Panc1 (cell line): ENCODE measurements around the gene ARHGEF17. TPM values are rescaled to one million over a fixed set of nuclear protein-coding genes. Genes with fewer than 3 reads are reported as not detected.

Experiments
- ATAC-seq: fragments of 200-7000 bp; cut with Tn5 transposase; 2 replicates; pipeline ENCODE4 v1.9.1; 2020; ENCODE audit warnings: mild to moderate bottlenecking, moderate library complexity
- BruUV-seq: library from RNA; stranded (reverse); fragments of 400-500 nt; replicated peaks from 2 replicates; lab custom pipeline; 2021; lab: Mats Ljungman, UMichigan
- CTCF ChIA-PET: fragments of 300-600 bp; sonication (Branson Sonifier 250); formaldehyde crosslinking; loops from one replicate; lab custom pipeline; 2022; ENCODE audit warnings: antibody characterized with exemption; lab: Charles Lee
- POLR2A ChIA-PET: fragments of 300-600 bp; sonication (Branson Sonifier 250); formaldehyde crosslinking; loops from one replicate; lab custom pipeline; 2022; ENCODE audit warnings: antibody characterized with exemption; lab: Charles Lee
- DNase-seq: peaks from one replicate; pipeline ENCODE4 v3.0.0-alpha.2; 2010; ENCODE audit warnings: low read depth, low spot score
- H3K27ac ChIP-seq: 2 replicates; pipeline ENCODE4 v1.5.1; 2011; ENCODE audit warnings: mild to moderate bottlenecking, low read length, inconsistent platforms
- H3K27me3 ChIP-seq: fragments of 200-500 bp; sonication (Bioruptor generic); 2 replicates; pipeline ENCODE4 v1.6.0; 2014; ENCODE audit warnings: low read length, inconsistent platforms; ENCODE audit not compliant: control insufficient read depth, insufficient read depth
- H3K36me3 ChIP-seq: fragments of 200-500 bp; sonication (Bioruptor generic); 2 replicates; pipeline ENCODE4 v1.5.1; 2014; ENCODE audit warnings: inconsistent platforms, mild to moderate bottlenecking, low read length, moderate library complexity; ENCODE audit not compliant: control insufficient read depth, insufficient read depth
- H3K4me1 ChIP-seq: 2 replicates; pipeline ENCODE4 v1.5.1; 2011; ENCODE audit warnings: inconsistent platforms, mild to moderate bottlenecking, low read length, moderate library complexity; ENCODE audit not compliant: control insufficient read depth, insufficient read depth
- H3K4me3 ChIP-seq, 2 experiments: 2 replicates each; pipeline ENCODE4 v1.5.1; 2011 to 2012; ENCODE audit warnings: low read depth in 2 of 2, low read length in 2 of 2, mild to moderate bottlenecking in 2 of 2, inconsistent platforms in 1 of 2, moderate library complexity in 1 of 2
- H3K9me3 ChIP-seq: fragments of 200-500 bp; sonication (Bioruptor generic); 2 replicates; pipeline ENCODE4 v1.5.1; 2014; ENCODE audit warnings: low read depth, mild to moderate bottlenecking, inconsistent platforms, low read length, moderate library complexity; ENCODE audit not compliant: control insufficient read depth, insufficient read depth
- POLR2AphosphoS5 ChIP-seq: IDR thresholded peaks from 2 replicates; pipeline ENCODE4 v1.6.1; 2012; ENCODE audit warnings: mild to moderate bottlenecking, low read depth, low read length, moderate library complexity
- SIN3A ChIP-seq: IDR thresholded peaks from 2 replicates; pipeline ENCODE4 v1.6.1; 2012; ENCODE audit warnings: low read depth, mild to moderate bottlenecking, low read length, moderate library complexity, borderline replicate concordance; ENCODE audit not compliant: insufficient read depth
- TCF7L2 ChIP-seq: IDR thresholded peaks from 2 replicates; pipeline ENCODE4 v1.6.1; 2011; ENCODE audit warnings: mild to moderate bottlenecking, low read depth, low read length, inconsistent platforms
- in situ Hi-C: cut with HindIII; loops from 2 replicates; pipeline ENCODE4 v1.10.0; 2016; ENCODE audit warnings: low sequenced_read_pairs, low pct_unique_long_range_greater_than_20kb
- intact Hi-C: fragments of 100-400 bp; cut with micrococcal nuclease; formaldehyde crosslinking; loops from one replicate; pipeline ENCODE4 v1.10.0; 2022; ENCODE audit not compliant: unreplicated experiment
- total RNA-seq: library from RNA; stranded (reverse); gene quantifications from one replicate; pipeline ENCODE4 v1.2.1, GENCODE V29; 2021; ENCODE audit not compliant: unreplicated experiment
- TF ChIP-seq, protein P1 (sequence below): fragments of 450-650 bp; IDR thresholded peaks from 2 replicates; pipeline ENCODE4 v1.5.1; 2017; ENCODE audit warnings: mild to moderate bottlenecking
- TF ChIP-seq, protein P2 (sequence below), 2 experiments: IDR thresholded peaks; 2 replicates each; pipeline ENCODE4 v1.6.1; 2011 to 2012; ENCODE audit warnings: low read depth in 2 of 2, control low read depth in 1 of 2, low read length in 1 of 2, mild to moderate bottlenecking in 1 of 2, moderate library complexity in 1 of 2; ENCODE audit not compliant: insufficient read depth in 1 of 2

The ARHGEF17 gene
- total RNA-seq, 1 experiment from 2014 or later: 43.2 TPM

DNA sequence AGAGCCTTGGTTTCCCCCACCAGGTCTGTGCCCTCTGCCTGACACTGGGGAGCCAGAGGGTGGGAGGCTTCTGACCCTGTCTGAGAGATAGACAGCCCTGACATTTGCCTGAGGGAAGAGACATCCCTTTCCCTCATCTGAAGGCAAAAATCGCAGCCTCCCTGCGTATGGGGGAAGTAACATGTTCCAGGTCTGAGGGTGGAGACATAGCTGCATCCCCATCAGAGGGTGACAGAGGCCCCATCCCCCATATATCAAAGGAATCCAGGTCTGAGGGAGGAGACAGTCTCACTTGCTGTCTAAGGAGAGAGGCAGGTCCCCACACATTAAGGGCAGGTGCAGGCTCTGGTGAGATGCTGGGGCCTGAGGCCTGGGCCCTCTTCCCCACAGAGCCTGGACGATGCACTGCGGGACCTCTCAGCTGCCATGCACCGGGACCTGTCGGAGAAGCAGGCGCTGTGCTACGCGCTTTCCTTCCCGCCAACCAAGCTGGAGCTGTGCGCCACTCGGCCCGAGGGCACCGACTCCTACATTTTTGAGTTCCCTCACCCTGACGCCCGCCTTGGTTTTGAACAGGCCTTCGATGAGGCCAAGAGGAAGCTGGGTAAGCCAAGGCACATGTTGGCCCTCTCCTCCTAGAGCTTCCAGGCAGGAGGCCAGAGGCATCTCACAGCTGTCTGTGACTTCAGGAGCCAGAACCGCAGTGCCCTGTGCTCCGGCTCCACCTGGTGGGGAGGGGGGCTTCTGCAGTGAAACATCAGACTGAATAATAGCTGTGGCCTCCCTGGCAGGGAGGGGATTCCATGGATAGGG is 52.1 kb downstream of the ARHGEF17 start:
- H3K4me1 ChIP-seq: no peaks in the 10 kb centered on the region
- no peaks in the 10 kb centered on the region for H3K9me3 ChIP-seq
- in situ Hi-C loops (no loop called here), intact Hi-C loops (no loop called here)
- ChIA-PET CTCF (interaction anchor here (0.7 to 1.6 kb wide), 5 partner anchors 9 to 53 kb away, joined by 3 to 18 read pairs (median 6); no protein-coding TSS in a partner anchor), POLR2A (interaction anchor here (0.6 kb wide), 2 partner anchors 25 to 549 kb away, joined by 3 to 4 read pairs; no protein-coding TSS in a partner anchor)
- no peaks in the 10 kb centered on the region for H3K27me3 ChIP-seq
- DNase-seq (no peak), ATAC-seq (peak; percentile 69)
- TF ChIP-seq, protein P1, sequence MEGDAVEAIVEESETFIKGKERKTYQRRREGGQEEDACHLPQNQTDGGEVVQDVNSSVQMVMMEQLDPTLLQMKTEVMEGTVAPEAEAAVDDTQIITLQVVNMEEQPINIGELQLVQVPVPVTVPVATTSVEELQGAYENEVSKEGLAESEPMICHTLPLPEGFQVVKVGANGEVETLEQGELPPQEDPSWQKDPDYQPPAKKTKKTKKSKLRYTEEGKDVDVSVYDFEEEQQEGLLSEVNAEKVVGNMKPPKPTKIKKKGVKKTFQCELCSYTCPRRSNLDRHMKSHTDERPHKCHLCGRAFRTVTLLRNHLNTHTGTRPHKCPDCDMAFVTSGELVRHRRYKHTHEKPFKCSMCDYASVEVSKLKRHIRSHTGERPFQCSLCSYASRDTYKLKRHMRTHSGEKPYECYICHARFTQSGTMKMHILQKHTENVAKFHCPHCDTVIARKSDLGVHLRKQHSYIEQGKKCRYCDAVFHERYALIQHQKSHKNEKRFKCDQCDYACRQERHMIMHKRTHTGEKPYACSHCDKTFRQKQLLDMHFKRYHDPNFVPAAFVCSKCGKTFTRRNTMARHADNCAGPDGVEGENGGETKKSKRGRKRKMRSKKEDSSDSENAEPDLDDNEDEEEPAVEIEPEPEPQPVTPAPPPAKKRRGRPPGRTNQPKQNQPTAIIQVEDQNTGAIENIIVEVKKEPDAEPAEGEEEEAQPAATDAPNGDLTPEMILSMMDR: peak; percentile 89; the same call in 1 of the 2 replicates
- TF ChIP-seq, protein P2, sequence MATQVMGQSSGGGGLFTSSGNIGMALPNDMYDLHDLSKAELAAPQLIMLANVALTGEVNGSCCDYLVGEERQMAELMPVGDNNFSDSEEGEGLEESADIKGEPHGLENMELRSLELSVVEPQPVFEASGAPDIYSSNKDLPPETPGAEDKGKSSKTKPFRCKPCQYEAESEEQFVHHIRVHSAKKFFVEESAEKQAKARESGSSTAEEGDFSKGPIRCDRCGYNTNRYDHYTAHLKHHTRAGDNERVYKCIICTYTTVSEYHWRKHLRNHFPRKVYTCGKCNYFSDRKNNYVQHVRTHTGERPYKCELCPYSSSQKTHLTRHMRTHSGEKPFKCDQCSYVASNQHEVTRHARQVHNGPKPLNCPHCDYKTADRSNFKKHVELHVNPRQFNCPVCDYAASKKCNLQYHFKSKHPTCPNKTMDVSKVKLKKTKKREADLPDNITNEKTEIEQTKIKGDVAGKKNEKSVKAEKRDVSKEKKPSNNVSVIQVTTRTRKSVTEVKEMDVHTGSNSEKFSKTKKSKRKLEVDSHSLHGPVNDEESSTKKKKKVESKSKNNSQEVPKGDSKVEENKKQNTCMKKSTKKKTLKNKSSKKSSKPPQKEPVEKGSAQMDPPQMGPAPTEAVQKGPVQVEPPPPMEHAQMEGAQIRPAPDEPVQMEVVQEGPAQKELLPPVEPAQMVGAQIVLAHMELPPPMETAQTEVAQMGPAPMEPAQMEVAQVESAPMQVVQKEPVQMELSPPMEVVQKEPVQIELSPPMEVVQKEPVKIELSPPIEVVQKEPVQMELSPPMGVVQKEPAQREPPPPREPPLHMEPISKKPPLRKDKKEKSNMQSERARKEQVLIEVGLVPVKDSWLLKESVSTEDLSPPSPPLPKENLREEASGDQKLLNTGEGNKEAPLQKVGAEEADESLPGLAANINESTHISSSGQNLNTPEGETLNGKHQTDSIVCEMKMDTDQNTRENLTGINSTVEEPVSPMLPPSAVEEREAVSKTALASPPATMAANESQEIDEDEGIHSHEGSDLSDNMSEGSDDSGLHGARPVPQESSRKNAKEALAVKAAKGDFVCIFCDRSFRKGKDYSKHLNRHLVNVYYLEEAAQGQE (IDR thresholded peaks at IDR 0.05; ENCODE audit: insufficient read depth in 1 of 2, low read depth in 2 of 2, low read length in 1 of 2): no peak
- no peak overlapping the region for H3K4me3 ChIP-seq
- H3K36me3 ChIP-seq: no peaks in the 10 kb centered on the region
- no TSS peak for BruUV-seq
- H3K27ac ChIP-seq: no peak overlapping the region

DNA sequence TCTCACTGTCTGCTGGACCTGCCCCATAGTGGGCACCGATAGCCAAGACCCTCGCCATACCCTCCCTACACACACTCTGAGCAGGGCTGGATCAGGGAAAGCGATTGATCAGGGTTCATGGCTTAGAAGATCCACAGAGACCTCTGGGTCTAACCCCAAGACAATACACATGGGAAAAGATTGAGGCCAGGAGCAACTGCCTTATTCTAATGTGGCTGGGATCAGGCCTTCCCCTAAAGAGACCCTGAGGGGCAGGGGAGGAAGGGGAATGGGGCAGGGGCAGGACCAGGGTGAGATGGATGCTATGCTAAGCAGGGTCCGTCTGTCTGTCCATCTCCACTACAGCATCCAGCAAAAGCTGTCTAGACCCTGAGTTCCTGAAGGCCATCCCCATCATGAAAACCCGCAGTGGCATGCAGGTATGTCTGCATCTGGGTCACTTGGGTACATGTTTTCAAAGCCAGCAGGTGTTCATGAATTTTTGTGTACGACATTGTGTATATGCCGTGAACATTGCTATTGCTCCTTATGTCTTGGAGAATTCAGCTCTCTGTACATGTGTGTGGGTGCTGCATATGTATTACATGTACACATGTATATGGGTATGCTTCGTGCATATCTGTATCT is 52.8 kb downstream of the ARHGEF17 start:
- TF ChIP-seq, protein P2 (IDR thresholded peaks at IDR 0.05; ENCODE audit: insufficient read depth in 1 of 2, low read depth in 2 of 2, low read length in 1 of 2): no peak
- TF ChIP-seq TCF7L2 (no peak), POLR2AphosphoS5 (no peak), SIN3A (no peak)
- TF ChIP-seq, protein P1: no peak; the same call in 1 of the 2 replicates
- in situ Hi-C loops: no loop called here
- no peak overlapping the region for H3K4me3 ChIP-seq
- H3K36me3 ChIP-seq: no peaks in the 10 kb centered on the region
- intact Hi-C loops: no loop called here
- ChIA-PET CTCF (interaction anchor here (1.6 kb wide), 3 partner anchors 9 to 26 kb away, joined by 6 to 18 read pairs (median 8); no protein-coding TSS in a partner anchor), POLR2A (interaction anchor here (0.6 kb wide), 3 partner anchors 26 to 550 kb away, joined by 3 to 4 read pairs (median 3); no protein-coding TSS in a partner anchor)
- DNase-seq (no peak), ATAC-seq (no peak)
- no TSS peak for BruUV-seq
- no peak overlapping the region for H3K27ac ChIP-seq
- H3K27me3 ChIP-seq: no peaks in the 10 kb centered on the region
- H3K4me1 ChIP-seq: no peaks in the 10 kb centered on the region
- H3K9me3 ChIP-seq: no peaks in the 10 kb centered on the region
